HG02798 (cell line): Measurements from ENCODE around the gene PPP1R7.
"Not testable (repeated sequence)": the region's sequence is repeated elsewhere in the genome, so short reads cannot be mapped to it uniquely, and the experiment has no call there.

ENCODE experiments used
- ATAC-seq: cut with Tn5 transposase; IDR thresholded peaks from one replicate; pipeline ENCODE4 v1.9.1; 2021; ENCODE audit warnings: mild to moderate bottlenecking; ENCODE audit not compliant: unreplicated experiment, poor library complexity

Gene PPP1R7

DNA sequence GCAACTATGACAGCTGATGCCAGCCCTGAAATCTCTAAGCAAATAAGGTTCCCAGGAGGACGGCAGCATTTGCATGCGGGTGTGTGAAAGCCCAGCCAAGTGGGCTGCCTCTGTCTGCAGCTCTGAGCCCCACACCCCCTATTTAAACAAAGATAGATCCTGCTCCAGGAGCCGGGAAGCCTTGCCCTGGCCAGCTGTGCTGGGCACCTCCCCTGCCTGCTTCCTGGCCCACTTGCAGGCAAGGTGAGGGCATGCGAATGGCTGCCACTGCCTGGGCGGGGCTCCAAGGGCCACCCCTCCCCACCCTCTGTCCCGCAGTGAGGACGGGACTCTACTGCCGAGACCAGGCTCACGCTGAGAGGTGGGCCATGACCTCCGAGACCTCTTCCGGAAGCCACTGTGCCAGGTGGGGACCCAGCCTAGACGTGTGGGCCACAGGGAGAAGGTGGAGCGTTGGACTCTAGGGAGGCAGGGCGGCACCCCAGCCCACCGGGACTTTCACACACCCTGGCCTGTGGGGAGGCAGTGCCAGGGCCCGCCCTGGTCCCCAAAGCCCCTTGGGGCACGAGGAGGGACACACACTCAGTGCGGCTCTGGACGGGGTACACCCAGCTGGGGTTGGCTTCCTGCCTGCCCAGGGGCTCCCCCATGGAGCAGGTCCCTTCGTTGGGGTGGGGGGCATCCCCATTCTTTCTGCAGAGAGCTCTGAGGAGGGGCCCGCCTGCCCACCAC, 38.3 kb downstream of the PPP1R7 start, which contains the start of gene ANO7:
TSS of gene ANO7 (plus strand) at position 317 of the 732 bp plus-strand sequence. CDS start 1,387 bp downstream, outside the sequence.
- ATAC-seq = no peak

DNA sequence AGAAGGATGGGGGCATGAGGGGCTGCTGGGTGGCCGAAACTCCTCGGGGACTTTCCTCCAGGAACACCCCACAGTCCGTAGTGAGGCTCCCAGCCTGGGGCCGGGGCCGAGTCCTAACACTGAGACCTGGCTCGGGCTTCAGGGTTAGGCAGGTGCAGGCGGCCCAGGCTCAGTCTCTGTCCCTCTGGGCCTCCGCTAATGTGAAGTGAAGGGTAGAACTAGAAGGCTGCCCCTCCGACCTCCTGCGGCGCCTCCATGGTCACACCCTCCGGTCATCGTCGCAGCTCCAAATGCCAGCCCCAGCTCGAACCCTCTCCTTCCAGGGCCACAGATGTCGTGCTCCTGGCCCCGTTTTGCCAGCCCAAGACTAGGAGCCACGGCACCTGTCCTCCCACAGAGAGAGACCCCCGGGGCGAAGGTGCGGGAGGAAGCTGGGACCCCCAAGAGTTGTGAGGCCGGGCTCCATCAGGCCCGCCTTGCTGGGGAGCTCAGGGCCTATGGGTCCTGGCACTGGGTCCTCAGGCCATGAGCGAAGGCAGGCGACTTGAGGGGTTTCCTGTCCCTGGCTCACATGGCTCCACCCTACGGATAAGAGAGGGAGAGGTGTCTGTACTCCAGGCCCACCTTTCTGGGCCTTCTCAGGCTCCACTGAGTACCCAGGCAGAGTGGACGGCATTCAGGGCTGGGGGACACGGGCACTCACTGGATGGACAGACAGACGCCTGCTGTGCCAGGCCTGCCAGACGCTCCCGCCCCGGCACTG, 39.0 kb downstream of the PPP1R7 start:
- no peak for ATAC-seq

DNA sequence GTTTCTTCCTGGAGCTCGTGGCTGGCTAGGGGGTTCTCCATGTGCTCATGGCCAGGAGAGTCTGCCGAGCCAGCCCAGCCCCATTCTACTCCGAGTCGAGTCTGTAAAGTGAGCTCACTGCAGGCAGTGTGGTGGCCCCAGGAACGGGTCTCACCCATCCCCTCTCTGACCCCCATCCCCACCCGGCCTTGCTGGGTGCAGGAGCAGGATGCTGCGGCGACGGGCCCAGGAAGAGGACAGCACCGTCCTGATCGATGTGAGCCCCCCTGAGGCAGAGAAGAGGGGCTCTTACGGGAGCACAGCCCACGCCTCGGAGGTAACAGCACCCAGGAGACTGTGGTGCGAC, 39.6 kb downstream of the PPP1R7 start:
- no peak for ATAC-seq

DNA sequence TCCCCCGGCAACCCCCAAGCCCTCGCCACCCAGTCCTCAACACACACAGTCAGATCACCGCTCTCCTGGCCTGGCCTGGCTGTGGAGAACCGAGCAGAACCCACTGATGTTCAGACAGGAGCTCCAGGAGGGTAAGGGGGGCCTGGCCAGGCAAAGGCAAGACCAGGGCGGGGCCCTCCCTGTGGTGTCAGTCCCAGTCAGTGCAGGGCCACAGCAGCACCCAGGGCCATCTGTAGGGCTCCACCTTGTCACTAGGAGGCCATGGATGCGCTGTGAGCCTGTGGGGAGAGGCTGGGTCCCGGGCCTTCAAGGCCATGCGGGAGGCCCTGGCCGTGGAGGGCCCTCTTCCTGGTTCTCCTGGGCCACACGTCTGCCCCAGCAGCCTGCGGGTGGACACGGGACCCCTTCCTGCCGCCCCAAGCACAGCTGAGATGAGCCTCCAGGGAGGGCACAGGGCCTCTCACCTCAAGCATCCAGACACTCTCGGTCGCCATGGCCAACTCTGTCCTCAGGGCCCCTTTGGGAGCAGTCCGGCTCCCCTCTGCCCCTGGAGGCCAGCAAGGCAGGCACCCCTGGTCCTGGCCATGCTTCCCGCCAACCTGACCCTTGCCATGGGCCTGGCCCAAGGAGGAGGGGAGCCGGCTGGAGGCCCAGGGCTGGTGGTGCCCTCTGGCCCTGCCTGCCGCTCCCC, 40.2 kb downstream of the PPP1R7 start:
- ATAC-seq = no peak

DNA sequence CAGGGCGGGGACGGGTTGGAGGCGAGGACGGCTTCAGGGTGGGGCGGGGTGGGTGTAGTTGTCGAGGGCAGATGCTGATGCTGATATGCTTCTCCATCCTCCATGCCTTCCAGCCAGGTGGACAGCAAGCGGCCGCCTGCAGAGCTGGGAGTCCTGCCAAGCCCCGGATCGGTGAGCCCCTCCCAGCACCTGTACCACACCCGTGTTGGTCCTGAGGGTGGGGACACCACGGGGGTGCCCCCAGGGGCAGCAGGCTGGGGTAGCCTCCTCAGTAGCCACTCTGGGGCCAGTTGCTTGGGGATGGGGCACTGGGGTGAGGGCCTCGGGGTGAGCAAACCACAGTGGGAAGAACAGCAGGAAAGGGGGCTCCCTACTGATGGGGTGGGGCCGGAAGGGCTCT, 40.8 kb downstream of the PPP1R7 start:
- ATAC-seq = no peak

DNA sequence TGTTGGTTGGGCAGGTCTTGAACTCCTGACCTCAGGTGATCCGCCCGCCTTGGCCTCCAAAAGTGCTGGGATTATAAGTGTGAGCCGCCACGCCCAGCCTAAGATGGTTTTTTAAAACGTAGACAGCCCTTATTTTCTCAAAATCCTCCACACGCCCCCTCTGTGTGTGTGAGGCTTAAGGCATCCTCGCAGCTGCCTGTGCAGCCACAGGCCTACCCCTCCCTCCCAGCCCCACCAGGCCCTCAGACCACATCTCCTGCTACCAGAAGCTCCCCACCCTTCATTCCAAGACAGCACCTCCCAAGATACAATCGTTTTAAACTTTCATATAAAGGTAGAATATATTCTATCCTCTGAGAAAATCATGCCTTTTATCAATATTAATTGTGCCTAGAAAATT, 43.0 kb downstream of the PPP1R7 start:
- ATAC-seq = no peak

DNA sequence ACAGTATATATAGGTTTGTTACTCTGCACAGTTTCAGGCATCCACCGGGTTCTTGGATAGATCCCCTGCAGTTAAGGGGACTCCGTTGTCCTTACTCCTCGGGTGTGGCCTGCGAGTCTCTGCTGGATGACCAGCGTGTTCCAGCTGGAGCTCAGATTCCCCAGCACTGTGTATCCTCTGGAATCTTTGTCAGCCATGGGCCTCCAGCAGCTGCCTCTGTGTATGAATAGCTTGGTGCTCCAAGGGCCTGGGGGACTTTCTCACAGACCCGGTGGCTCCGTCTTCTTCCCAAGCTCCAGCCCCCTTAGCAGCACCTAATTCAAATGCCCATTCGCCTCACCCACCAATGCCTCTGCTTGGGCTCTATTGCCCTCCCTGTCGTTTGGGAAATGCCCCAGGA, 44.5 kb downstream of the PPP1R7 start:
- ATAC-seq = no peak

DNA sequence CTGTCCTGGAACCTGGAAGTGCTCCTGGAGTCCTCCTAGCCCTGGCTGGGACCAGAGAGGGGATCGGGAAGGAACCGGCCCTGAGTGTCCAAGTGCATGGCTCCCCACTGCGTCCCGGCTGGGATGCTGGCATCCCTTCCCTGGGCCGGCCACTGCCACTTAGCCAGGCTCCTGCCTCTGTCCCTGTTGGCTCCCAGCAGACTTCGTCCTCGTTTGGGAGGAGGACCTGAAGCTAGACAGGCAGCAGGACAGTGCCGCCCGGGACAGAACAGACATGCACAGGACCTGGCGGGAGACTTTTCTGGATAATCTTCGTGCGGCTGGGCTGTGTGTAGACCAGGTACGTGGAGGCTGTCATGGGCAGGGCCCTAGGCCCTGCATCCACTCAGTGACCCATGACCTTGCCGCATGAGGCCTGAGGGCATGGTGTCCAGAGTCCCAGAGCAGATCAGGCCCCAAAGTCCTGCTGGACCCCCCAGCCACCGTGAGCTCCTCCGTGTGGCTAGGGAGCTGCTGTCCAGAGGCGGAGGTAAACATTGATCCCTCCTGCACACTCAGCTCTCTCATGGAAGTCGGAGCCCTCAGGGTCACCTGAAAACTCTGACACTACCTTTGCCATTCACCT, 45.4 kb downstream of the PPP1R7 start:
- no peak for ATAC-seq

DNA sequence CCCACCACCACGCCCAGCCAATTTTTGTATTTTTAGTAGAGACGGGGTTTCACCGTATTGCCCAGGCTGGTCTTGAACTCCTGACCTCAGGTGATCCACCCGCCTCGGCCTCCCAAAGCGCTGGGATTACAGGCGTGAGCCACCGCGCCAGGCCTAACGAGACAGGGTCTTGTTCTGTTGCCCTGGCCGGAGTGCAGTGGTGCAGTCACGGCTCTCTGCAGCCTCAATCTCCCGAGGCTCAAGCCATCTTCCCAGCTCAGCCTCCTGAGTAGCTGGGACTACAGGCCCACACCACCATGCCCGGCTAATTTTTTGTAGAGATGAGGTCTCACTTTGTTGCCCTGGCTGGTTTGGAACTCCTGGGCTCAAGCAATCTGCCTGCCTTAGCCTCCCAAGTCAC, 47.0 kb downstream of the PPP1R7 start:
- not testable (repeated sequence) for ATAC-seq

DNA sequence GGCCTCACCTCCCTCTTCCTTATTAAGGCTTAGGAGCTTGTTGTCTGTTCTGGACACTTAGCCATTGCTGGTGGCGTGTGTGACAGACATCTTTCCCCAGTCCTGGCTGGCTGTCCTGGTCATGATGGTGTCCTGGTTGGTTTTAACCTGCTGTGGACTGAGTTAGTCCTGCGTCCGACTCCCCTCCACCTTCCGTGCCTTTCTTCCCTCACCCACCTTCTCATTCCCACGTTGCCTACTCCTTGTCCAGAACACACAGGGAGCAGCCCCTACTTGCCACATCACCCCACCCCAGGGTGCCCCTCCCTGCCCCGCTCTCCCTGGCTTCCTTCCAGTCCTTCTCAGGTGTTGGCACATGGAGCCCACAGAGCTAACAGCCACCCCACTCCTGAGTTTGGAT, 47.7 kb downstream of the PPP1R7 start:
- no peak for ATAC-seq

DNA sequence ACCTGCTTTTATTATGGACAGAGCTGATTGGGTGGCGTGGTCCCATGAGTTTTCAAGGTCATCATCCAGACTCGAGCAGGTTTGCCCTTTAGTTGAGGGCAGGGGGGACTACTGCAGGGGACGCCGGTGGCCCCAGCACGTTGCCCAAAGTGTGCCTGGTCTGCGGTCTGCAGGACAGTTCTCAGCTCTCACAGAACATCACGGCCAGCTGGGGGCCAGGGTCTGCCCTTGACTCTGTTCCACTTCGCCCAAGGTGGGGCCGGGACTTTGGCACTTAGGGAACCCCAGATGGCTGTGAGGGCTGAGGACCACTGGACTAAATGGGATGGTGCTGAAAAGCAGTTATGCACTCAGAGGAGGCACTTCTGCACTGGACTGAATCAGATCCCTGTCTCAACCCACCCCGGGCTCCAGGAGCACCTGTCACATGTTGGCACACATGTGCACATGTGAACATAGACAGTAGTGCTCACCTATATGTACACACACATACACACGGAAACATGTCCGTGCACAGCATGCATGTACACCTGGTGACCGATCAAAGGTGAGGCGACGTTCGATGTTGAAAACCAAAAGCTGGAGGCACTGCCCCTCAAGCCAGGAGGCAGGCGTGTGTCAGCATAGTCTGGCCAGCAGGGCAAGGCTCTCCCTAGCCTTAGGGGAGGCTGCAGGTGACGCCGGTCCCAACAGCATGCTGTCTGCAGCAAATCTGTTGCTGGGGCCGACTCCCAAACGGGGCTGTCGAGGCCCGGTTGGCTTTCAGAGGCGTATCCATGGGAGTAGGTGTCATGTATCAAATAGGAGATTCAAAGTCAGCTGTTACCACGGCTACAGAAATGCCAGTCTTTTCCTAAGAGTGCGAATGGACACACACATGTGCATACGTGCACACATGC, 48.4 kb downstream of the PPP1R7 start:
- no peak for ATAC-seq

DNA sequence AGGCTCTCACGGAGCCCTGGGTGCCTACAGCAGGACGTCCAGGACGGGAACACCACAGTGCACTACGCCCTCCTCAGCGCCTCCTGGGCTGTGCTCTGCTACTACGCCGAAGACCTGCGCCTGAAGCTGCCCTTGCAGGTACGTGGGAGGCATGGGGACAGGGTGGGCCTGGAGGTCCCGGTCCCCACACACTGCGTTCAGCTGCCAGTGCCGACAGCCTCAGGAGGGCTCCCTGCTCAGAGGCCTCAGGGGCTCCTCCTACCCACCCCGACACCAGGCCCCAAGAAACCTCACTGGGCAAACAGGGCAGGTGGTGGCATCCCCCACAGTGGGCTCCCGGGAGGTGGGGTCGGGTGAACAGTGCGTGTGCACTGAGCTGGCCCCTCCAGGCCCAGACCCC, 49.0 kb downstream of the PPP1R7 start:
- no peak for ATAC-seq

DNA sequence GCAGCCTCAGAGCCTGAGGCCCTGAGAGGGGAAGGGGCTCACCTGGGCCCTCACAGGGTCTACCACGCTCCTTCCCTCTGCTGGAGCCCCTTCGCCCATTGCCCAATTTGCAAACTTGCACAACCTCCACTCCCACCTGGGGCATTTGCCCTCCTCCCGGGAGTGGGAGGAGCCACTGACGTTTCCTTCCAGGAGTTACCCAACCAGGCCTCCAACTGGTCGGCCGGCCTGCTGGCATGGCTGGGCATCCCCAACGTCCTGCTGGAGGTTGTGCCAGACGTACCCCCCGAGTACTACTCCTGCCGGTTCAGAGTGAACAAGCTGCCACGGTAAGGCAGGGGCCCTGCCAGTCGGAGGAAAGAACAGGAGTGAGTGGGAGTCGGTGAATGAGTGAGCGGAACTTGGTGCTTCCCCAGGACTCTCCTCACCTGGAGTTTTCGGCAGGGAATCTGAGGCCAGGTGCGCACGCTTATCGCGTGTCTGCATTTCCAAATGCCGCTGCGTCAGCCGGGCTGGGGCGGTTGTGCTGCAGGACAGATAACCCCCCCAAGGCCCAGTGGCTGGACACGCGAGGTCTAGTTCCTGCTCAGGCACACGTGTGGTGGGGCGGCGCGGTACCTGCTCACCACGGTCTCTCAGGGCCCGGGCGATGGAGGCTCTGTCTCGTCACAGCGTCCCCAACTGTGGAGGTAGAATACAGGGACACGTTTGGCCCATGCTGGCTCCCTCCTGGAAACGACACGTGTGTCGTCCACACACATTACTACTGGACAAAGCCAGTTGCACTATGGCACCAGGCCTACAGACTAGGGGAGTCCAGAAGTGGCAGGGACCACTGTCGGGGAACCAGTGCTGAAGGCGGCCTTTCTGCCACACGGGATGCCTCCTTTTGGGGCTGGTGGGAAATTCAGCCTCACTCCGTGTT, 49.9 kb downstream of the PPP1R7 start:
- no peak for ATAC-seq

DNA sequence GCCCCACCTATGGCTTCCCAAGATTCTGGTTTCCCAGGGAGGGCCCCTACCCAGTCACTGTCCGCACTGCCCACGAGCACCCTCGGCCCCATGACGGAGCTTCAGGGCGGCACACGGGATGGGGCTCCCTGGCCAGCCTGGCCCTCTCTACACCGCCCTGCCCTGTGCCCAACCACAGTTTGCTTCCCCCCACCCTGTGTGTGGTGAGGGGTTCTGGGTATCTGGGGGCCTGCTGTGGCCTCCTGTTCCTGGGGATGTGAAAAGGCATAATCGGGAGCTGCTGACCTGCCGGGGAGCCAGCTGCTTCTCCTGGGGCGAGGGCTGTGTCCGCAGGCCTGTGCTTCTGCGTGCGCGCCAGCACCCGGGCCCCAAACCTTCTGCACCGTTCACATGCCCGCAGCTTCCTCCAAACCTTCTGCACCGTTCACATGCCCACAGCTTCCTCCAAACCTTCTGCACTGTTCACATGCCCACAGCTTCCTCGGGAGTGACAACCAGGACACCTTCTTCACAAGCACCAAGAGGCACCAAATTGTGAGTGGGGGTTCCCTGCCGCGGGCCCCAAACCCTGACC, 50.6 kb downstream of the PPP1R7 start:
- no peak for ATAC-seq

DNA sequence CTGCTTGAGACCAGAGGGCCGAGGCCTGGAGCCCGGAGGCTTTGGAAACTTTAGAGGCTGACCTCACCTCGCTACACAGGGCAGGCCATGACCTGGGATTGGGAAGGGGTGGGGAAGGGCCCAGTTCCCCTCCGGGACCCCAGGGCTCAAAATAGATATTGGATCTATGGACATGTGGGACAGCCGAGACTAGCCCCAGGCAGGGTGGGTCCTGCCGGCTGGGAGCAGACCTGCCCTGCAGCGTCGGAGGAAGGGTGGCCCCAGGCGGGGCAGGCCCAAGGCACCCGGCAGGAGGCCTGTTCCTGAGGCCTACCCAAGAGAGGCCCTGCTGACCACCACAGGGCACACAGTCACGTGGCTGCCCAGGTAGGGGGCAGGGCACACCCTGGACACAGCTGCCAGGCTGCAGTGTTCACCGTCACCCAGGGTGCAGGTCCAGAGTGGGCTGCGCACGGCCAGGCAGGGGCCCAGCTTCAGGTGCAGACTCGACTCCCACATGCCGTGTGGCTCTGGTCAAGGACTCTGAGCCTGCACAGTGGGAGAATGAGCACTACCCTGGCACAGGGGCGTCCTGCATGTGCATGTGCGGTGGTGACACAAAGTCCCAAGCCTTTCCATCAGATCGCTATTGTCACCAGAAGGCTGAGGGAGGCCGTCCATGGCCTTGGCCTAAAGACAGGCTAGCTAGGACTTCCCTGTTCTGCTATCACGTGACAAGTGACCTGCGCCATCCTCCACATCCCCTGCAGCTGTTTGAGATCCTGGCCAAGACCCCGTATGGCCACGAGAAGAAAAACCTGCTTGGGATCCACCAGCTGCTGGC, 51.4 kb downstream of the PPP1R7 start:
- no peak for ATAC-seq

DNA sequence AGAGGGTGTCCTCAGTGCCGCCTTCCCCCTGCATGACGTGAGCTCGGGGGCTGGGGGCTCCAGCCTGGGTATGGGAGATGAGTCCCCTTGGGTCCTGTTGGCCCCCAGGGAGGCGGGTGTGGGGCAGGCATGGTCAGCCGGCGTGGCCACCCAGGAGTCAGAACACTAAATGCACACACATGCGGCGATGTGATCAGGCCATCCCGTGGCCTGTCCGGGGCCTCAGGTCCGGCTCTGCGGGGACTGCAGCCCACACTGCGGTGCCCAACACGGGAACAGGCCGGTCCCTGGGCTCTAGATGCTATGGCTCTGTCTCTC, 52.0 kb downstream of the PPP1R7 start:
- ATAC-seq = no peak

DNA sequence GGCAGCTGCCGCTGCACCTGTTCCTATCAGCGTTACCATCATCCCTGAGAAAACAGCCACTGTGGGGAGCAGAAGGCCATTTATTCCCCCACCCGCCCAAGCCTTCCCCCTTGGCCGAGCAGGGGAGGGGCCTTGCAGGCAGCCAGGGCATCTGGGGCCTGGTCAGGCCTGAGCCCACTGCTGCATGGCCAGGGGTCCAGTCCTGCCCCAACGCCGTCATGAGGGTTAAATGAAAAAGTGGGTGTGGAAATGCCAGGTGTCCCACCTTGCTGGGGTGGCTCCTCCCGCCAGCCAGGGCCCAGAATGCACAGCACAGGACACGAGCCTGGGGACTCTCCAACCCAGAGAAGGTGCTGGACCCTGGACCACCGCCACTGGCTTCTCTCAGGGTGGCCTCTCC, 52.4 kb downstream of the PPP1R7 start:
- no peak for ATAC-seq
